ENCODE measurements around the gene GRAMD1A.

DNA sequence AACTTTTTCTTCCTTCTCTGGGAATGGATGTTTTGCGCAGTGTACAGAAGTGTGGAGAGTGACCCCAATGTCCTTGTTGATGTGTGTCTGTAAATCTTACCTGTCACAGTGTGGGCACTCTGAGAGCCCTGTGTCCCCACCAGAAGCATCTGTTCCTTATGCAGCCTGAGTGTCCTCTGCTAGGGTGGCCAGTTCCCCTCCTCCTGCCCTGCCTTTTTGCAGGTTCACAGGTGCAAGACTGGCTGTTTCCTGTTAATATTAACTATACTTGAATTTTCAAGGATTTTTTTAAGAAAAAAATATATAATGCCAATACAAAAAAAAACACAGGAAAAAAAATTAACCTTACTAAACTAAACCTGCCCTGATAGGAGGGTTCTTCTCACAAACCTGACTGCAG lies 12.0 kb upstream of the GRAMD1A start:
- TF ChIP-seq, protein P1, sequence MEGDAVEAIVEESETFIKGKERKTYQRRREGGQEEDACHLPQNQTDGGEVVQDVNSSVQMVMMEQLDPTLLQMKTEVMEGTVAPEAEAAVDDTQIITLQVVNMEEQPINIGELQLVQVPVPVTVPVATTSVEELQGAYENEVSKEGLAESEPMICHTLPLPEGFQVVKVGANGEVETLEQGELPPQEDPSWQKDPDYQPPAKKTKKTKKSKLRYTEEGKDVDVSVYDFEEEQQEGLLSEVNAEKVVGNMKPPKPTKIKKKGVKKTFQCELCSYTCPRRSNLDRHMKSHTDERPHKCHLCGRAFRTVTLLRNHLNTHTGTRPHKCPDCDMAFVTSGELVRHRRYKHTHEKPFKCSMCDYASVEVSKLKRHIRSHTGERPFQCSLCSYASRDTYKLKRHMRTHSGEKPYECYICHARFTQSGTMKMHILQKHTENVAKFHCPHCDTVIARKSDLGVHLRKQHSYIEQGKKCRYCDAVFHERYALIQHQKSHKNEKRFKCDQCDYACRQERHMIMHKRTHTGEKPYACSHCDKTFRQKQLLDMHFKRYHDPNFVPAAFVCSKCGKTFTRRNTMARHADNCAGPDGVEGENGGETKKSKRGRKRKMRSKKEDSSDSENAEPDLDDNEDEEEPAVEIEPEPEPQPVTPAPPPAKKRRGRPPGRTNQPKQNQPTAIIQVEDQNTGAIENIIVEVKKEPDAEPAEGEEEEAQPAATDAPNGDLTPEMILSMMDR (conservative IDR thresholded peaks at IDR 0.05; ENCODE audit: low read depth, low read length): no peak
- TF ChIP-seq EZH2phosphoT487 (IDR thresholded peaks at IDR 0.05; ENCODE audit: borderline replicate concordance, low read length) (no peak), EZH2 (IDR thresholded peaks at IDR 0.05; ENCODE audit: low read length, unreplicated experiment) (no peak)
